ENCODE data around the gene ALG12. TPM values are rescaled to one million over a fixed set of nuclear protein-coding genes. Genes with fewer than 3 reads are reported as not detected.

ALG12 gene
- total and polyA plus RNA-seq, 8 donors: 2.3 to 30.7 (median 9.0) TPM

DNA sequence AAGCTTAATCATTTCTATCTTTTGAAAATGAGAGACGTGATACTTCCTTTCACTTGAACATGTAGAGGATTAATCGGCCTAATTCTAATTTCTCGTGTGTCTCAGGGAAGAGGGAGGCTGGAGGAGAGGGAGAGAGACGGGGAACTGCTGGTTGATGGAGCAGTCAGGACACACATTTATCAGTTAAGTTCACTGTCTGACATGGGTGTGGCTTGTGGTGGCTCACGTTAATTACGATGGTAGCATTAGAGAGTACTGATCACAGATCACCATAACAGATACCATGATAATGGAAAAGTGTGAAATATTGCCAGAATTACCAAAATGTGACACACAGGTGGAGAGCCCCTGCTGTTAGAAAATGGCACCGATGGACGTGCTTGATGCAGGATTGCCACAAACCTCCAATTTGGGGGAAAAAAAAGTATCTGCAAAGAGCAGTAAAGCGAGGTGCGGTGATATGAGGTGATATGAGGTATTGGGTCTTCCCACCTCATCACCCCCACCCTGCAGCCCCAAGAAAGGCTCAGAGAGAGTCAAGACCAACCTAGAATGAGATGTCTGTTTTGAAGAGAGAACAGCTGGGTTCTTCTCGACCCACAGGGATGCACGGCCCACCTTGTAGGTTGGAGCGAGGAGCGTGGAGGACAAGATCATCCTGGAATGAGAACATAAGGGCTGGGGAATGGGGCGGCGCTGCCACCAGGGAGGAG, 44.9 kb downstream of the ALG12 start:
- no peak overlapping the region for H3K4me3 ChIP-seq
- peaks cover 0 to 14% (median 11%) of the 10 kb centered on the region in 4 donors for H3K9me3 ChIP-seq
- TF ChIP-seq POLR2A (IDR thresholded peaks at IDR 0.05) (no peak), POLR2AphosphoS5 (IDR thresholded peaks at IDR 0.05) (no peak), EP300 (IDR thresholded peaks at IDR 0.05) (no peak)
- TF ChIP-seq, protein P1, sequence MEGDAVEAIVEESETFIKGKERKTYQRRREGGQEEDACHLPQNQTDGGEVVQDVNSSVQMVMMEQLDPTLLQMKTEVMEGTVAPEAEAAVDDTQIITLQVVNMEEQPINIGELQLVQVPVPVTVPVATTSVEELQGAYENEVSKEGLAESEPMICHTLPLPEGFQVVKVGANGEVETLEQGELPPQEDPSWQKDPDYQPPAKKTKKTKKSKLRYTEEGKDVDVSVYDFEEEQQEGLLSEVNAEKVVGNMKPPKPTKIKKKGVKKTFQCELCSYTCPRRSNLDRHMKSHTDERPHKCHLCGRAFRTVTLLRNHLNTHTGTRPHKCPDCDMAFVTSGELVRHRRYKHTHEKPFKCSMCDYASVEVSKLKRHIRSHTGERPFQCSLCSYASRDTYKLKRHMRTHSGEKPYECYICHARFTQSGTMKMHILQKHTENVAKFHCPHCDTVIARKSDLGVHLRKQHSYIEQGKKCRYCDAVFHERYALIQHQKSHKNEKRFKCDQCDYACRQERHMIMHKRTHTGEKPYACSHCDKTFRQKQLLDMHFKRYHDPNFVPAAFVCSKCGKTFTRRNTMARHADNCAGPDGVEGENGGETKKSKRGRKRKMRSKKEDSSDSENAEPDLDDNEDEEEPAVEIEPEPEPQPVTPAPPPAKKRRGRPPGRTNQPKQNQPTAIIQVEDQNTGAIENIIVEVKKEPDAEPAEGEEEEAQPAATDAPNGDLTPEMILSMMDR (IDR thresholded peaks at IDR 0.05): no peak
- H3K27ac ChIP-seq: no peak overlapping the region
- DNase-seq: no peak
- no peaks in the 10 kb centered on the region for H3K4me1 ChIP-seq
- no peaks in the 10 kb centered on the region for H3K27me3 ChIP-seq
- peaks cover 3 to 15% (median 4%) of the 10 kb centered on the region in 4 donors for H3K36me3 ChIP-seq
- intact Hi-C loops (cut with DNase I; ENCODE audit: low total_unique reads): no loop called here
- 85 to 92% (median 88%) methylated on average over 15 to 16 of the region's 16 CpGs for WGBS, 5 donors

DNA sequence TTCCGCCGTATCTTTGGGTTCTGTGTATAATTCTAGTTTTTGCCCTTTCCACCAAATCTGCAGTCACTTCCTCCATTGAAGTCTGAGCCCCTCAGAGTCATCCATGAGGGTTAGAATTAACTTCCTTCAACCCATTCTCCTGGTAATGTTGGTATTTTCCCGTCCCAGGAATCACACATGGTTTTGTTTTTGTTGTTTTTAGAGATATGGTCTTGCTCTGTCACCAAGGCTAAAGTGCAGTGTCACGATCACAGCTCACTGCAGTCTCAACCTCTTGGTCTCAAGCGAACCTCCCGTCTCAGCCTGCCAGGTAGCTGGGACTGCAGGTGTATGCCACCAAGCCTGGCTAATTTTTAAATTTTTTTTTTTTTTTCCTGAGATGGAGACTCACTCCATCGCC, 45.9 kb downstream of the ALG12 start:
- intact Hi-C loops (cut with DNase I; ENCODE audit: low total_unique reads): no loop called here
- WGBS, 5 donors: 92 to 95% (median 93%) methylated on average over 7 of the region's 7 CpGs
- H3K4me3 ChIP-seq: no peak overlapping the region
- no peaks in the 10 kb centered on the region for H3K4me1 ChIP-seq
- H3K36me3 ChIP-seq: peaks cover 0 to 13% (median 3%) of the 10 kb centered on the region in 4 donors
- no peak overlapping the region for H3K27ac ChIP-seq
- H3K9me3 ChIP-seq: peaks cover 2 to 17% (median 12%) of the 10 kb centered on the region in 4 donors
- TF ChIP-seq EP300 (IDR thresholded peaks at IDR 0.05) (no peak), POLR2AphosphoS5 (IDR thresholded peaks at IDR 0.05) (no peak), POLR2A (IDR thresholded peaks at IDR 0.05) (no peak)
- TF ChIP-seq, protein P1 (IDR thresholded peaks at IDR 0.05): no peak
- H3K27me3 ChIP-seq: no peaks in the 10 kb centered on the region
- no peak for DNase-seq

DNA sequence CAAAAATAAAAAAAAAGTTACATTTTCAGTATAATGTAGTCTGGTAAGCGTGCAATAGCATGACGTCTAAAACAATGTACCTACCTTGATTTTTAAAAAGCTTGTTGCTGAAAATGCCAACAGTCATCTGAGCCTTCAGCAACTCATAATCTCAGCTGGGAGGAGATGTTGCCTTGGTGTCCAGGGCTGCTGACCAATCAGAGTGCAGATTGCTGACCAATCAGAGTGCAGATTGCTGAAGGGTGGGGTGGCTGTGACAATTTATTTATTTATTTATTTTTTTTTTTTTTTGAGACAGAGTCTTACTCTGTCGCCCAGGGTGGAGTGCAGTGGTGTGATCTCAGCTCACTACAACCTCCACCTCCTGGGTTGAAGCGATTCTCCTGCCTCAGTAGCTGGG, 46.8 kb downstream of the ALG12 start:
- no peak overlapping the region for H3K27ac ChIP-seq
- H3K36me3 ChIP-seq: peaks cover 0 to 21% (median 3%) of the 10 kb centered on the region in 4 donors
- WGBS, 5 donors: 96 to 98% (median 96%) methylated on average over 4 of the region's 4 CpGs
- no peak for DNase-seq
- H3K9me3 ChIP-seq: peaks cover 5 to 26% (median 19%) of the 10 kb centered on the region in 4 donors
- H3K4me1 ChIP-seq: no peaks in the 10 kb centered on the region
- H3K4me3 ChIP-seq: no peak overlapping the region
- intact Hi-C loops (cut with DNase I; ENCODE audit: low total_unique reads): no loop called here
- H3K27me3 ChIP-seq: no peaks in the 10 kb centered on the region
- TF ChIP-seq, protein P1 (IDR thresholded peaks at IDR 0.05): no peak
- no peak for TF ChIP-seq POLR2A (IDR thresholded peaks at IDR 0.05)
- no peak for TF ChIP-seq POLR2AphosphoS5 (IDR thresholded peaks at IDR 0.05)
- TF ChIP-seq EP300 (IDR thresholded peaks at IDR 0.05): no peak

DNA sequence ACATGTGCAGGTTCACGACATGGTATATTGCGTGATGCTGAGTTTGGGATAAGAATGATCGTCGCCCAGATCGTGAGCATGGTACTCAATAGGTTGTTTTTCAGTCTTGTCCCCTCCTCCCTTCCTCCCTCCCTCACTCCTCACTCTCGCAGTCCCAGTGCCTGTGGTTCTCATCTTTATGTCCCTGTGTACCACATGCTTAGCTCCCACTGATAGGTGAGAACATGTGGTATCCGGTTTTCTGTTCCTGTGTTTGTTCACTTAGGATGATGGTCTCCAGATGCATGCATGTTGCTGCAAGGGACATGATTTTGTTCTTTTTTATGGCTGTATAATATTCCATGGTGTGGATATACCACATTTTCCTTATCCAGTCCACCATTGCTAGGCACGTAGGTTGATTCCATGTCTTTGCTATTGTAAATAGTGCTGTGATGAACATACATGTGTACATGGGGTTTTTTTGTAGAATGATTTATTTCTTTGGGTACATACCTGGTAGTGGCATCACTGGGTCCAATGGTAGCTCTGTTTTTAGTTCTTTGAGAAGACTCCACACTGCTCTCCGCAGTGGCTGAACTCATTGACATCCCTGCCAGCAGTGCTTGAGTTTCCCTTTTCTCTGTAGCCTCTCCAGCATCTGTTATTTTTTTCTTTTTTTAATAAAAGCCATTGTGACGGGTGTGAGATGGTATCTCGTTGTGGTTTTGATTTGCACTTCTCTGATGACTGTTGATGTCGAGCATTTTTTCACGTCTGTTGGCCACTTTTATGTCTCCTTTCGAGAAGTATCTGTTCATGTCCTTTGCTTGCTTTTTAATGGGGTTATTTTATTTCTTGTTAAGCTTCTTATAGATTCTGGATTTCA, 48.2 kb downstream of the ALG12 start:
- no peak overlapping the region for H3K27ac ChIP-seq
- H3K9me3 ChIP-seq: peaks cover 5 to 40% (median 30%) of the 10 kb centered on the region in 4 donors
- DNase-seq: no peak
- H3K27me3 ChIP-seq: no peaks in the 10 kb centered on the region
- WGBS, 5 donors: 76 to 94% (median 88%) methylated on average over 13 to 14 of the region's 14 CpGs
- intact Hi-C loops (cut with DNase I; ENCODE audit: low total_unique reads): no loop called here
- TF ChIP-seq EP300 (IDR thresholded peaks at IDR 0.05) (no peak), POLR2AphosphoS5 (IDR thresholded peaks at IDR 0.05) (no peak), POLR2A (IDR thresholded peaks at IDR 0.05) (no peak)
- TF ChIP-seq, protein P1 (IDR thresholded peaks at IDR 0.05): no peak
- peaks cover 0 to 21% (median 3%) of the 10 kb centered on the region in 4 donors for H3K36me3 ChIP-seq
- no peak overlapping the region for H3K4me3 ChIP-seq
- H3K4me1 ChIP-seq: no peaks in the 10 kb centered on the region

All from stomach (tissue), 9 donors.